NCI-H1436 treated with DMSO at 0.1 percent for 48 hours (cell line): ENCODE measurements around the gene MTMR10.

Source experiments
- DNase-seq: peaks from one replicate; lab custom pipeline; 2025; lab: John Stamatoyannopoulos, UW

MTMR10 gene

DNA sequence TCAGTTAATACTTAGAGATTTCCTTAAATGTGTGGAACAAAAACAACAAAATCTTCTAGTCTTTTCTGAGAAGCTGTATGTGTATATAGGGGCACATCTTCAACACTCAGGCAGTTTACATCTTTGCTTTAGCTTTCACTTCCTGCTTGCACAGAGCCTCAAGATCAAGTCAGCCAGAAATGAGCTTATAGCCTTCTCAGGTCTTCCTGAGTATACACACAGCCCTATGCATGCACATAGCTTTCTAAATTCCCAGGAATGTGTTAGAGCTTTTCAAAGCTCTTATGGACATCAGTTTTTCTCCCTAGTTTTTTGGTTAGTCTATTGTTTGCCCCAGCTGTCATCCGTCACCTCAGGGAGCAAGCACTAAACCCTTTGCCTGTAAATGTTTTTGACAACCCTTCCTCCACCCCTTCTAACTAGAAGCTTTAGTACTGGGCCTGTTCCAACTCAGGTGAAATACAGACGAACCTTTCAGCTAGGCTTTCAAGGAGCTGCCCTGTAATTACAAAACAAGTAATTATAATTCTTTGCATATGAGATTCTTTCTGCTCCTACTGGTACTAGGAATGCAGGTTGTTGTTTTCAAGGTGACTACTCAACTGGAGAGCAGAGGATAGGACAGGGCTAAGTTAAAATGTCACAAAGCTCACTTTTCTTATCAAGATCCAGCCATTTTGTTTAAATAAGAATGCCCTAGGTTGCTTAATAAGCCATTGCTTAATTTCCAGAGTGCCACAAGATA lies 22.6 kb upstream of the MTMR10 start:
- DNase-seq = no peak

DNA sequence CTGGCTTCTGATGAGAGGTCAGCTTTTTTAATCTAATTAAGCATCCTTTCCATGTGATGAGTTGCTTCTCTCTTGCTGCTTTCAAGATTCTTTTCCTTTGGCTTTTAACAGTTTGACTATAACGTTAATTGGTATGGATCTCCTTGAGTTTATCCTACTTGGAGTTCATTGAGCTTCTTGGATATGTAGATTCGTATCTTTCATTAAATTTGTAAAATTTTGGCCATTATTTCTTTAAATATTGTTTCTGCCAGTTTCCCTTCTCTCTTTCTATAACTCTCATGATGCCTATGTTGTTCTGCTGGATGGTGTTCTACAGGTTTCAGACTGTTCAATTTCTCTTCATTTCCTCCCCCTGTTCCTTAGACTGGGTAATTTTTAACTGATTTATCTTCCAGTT lies 21.0 kb upstream of the MTMR10 start:
- DNase-seq = no peak

DNA sequence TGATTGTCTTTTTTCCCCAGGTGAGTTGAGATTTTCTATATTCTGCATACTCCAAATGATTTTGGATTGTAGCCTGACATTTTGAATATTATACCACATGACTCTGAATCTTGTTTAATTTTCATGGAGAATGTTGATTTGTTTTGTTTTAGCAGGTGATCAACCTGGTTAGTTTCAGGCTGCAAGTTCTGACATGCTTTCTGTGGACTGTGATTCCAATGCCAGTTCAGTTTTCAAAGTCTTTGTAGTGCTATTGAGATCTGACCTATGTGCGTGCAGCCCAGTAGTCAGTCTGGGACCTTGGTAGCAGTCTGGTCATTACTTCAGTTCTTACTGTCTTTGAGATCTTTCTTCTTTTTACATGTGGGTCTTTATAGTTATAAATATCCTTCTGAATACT lies 18.6 kb upstream of the MTMR10 start:
- DNase-seq = no peak

- DNase-seq = no peak
Observed at GRCh38 chr15:31005660-31006059, 14.2 kb upstream of the MTMR10 start.

- DNase-seq = no peak
Observed at GRCh38 chr15:31004220-31004733, 12.8 kb upstream of the MTMR10 start.

GRCh38 chr15:31001702-31002101 lies 10.3 kb upstream of the MTMR10 start:
- DNase-seq = no peak

- DNase-seq = no peak
Observed at GRCh38 chr15:30999729-31000128, 8.3 kb upstream of the MTMR10 start.

GRCh38 chr15:30997270-30997669 lies 5.8 kb upstream of the MTMR10 start:
- DNase-seq = no peak

DNA sequence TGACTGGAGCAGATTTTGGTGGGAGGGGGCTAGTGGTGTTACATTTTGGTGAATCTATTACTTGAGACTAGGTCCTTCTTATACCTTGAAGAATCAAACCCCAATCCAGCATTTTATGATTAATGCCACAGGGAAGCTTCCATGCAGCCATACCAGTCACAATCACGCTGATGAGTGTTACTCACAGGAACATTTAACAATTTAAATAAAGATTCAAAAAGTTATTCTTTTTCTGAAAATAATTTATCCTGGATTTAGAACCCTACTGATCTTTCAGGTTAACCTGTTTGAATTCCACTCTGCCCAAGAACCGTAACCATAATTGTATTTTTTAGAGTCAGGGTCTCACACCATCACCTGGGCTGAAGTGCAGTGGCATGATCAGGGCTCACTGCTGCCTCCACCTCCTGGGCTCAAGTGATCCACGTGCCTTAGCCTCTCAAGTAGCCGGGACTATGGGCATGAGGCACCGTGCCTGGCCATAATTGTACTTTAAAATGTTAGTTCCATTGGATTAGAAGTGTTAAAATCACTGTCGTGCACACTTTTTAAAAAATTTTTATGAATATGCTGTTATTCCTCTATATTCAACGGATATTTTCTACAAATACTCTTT lies 929 bp upstream of the MTMR10 start:
- no peak for DNase-seq

DNA sequence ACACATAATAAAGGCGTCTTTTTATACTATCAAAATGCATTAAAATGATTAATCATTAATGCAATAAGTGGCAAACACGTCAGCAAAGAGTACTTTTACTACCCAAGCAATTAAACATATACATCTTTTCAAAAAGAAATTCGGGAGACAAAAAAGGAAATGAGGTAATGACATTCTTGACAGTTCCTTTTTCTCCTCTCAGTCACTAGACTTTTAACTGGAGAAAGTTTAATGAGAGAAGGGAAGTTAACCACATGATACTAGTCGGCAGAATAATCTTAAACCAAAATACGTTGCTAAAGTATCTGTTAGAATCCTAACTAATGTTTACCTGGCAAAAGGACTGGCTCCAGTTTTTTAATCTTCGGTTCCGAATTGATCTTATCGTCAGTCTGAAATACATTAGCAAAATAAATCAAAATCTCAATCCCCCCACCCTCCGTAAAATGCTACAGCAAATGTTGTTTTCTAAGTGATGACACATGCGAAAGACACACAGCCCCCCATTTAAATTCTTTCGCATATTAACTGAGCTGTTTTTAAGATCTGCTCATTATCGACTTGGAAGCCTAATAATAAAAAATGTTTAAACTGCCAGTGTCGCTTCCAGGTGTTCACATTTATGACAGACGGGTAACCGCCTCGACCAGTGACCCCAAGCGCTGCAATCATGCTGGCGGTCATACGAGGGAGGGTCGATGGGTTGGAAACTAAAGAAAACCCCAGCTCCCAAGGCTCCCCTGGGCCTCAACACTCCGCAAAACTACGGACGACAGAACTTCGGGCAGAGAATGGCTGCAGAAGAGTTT lies 778 bp downstream of the MTMR10 start:
- no peak for DNase-seq

DNA sequence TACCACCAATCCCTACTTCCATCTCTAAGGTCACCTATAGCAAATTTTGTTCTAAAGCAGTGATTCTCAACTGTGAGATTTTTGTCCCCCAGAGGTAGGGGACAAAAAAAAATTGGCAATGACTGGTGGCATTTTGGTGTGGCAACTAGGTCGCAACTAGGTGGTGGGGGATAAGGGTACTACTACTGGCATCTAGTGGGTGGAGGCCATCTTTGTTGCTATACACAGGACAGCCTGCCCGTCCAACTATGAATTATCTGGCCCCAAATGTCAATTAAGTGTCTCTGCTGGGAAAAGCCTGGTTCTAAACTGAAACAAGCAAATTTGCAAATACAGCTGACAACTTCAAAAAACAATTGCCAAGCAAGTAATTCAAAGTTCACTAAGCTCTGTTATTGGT lies 1.4 kb downstream of the MTMR10 start:
- DNase-seq = no peak

DNA sequence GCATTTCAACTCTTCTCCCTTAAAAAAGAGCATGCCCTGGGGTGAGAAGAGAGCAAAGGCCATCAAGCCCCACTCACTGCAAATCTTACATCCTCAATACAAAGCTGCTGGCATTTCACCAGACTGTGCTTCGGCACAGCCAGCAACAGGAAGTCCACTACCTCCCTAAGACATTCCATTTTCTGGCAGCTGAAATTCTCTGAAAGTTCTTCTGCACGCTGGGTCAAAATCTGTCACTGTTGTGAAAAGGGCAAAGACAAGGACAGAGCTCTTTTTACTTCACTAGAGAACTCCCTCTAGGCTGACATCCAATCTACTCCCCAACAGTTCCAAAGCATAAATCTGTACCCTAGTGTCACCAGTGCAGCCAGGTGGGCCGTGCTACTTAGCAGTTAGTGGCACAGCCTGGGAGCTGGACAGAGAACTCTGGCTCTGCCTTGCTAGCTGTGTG lies 6.3 kb downstream of the MTMR10 start:
- no peak for DNase-seq

GRCh38 chr15:30984542-30984941 lies 6.9 kb downstream of the MTMR10 start:
- no peak for DNase-seq

- no peak for DNase-seq
Observed at GRCh38 chr15:30984118-30984517, 7.3 kb downstream of the MTMR10 start.

DNA sequence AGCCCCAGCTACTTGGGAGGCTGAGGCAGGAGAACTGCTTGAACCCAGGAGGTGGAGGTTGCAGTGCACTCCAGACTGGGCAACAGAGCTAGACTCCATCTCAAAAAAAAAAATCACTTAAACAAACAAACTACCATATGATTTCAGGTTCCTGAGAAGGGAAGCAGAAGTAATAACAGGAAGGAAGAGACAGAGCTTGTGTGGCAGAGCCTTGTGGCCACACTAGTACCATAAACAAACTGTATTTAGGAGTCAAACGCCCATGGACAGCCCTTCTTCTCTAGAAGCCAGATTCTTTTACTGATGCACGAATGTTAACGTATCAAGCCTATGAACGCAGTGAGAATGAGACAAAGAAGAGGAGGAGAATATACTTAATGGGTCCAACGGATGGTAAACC lies 12.0 kb downstream of the MTMR10 start:
- no peak for DNase-seq

DNA sequence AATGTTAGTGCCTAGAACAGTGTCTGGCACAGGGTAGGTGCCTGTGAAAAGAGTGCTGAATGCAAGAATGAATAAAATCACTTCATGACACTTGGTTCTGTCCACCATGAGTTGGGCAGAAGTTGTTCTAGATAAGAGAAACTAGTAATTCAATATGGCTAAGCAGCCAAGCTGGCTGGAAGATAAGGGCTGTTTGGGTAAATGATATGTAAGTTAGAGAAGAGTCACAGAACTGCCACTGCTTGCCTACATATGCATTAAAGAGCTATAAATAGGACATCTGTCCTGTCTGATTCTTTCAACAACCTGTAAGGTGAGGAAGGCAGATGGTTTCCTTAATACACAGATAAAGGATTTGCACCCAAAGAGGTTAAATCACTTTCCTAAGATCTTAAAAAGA lies 13.1 kb downstream of the MTMR10 start:
- no peak for DNase-seq

GRCh38 chr15:30974112-30974511 lies 17.3 kb downstream of the MTMR10 start:
- no peak for DNase-seq

GRCh38 chr15:30973379-30973778 lies 18.0 kb downstream of the MTMR10 start:
- no peak for DNase-seq

DNA sequence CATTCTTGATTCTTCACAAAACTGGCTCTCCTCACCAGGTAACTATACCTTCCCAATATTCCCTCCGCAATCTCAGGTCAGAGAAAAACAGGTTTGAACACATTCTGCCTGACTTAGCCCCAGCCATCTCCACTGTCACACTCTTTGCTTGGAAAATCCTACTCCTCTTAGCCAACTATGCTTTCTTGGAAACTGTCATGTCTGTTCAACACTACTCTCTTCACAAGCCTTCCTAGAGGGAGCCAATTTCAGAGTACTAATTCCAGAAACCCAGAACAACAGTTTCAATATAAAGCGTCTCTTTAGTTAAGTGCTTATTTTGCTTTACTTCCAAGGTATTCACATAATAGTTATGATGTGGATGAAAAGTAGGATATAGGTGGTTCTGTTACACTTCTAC lies 21.7 kb downstream of the MTMR10 start:
- no peak for DNase-seq

- no peak for DNase-seq
Observed at GRCh38 chr15:30963681-30964080, 27.7 kb downstream of the MTMR10 start.

DNA sequence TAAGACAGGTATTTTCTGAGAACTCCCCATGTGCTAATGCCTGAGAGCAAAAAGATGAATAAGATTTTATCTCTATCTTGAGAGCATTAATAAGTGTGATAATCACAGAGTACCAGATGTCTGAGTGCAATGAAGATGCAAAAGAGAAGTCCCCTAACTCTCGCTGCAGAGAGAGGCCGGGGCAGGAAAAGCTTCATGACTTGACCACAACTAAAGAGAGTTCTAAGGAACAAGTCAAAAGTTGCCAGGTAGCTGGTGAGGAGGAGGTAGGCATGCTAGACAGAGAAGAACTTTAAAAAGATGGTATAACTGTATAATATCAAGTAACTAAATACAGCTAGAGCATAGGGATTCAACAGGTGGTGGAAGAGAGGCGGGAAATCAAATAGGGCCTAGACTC lies 28.8 kb downstream of the MTMR10 start:
- no peak for DNase-seq

DNA sequence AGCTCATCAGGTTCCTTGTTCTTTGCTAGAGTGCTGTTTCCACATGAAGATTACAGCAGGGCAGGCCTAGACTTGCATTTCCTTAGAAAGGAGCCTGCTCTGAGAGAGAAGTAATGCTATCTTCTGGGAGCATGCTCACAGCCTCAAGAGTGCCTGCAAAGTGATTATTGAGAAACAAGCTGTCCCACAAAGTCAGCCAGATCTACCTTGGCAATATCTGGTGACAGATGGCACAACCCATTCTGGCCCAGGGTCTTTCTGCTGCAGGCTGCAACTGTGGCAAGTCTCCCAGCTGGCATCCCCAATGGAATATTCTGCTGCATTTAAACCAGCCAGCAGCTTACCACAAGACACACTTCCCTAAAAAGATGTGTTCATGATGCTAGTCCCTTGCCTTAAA lies 29.3 kb downstream of the MTMR10 start:
- DNase-seq = no peak

DNA sequence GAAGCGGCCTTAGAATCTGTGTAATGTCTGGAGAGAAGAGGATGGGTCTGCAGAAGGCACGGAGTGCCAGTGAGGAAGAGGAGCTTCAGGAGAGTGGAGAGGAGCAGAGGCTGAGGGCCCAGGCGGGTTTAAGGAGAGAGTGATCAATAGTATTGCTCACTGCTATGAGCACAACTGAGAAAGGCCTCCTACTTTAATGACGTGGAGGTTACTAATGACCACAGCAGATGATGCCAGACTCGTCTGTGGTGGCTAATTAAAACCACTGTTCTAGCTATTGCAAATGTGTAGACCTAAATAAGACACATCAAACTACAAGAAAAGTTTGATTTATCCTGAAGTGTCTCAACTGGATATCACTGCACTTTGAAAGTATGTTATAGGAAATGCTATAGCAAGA lies 33.2 kb downstream of the MTMR10 start:
- DNase-seq = no peak
